Liver (tissue), 9 donors: ENCODE results near the gene OR1F1. TPM values are rescaled to one million over a fixed set of nuclear protein-coding genes. Genes with fewer than 3 reads are reported as not detected.

ENCODE experiments used
- DNase-seq: peaks from one replicate; pipeline ENCODE4 v3.0.0-alpha.2; 2017; ENCODE audit warnings: low spot score
- H3K27ac ChIP-seq, 2 donors: one replicate each; pipeline ENCODE4 v1.7.0; 2013; ENCODE audit warnings: inconsistent platforms in 2 of 2, low read length in 2 of 2, control low read depth in 1 of 2, low read depth in 1 of 2, mild to moderate bottlenecking in 1 of 2
- H3K27me3 ChIP-seq, 4 donors: one replicate each; pipeline versions ENCODE4 v1.6.1 to v1.7.0; 2013; ENCODE audit warnings: low read length in 3 of 4, inconsistent platforms in 1 of 4, mild to moderate bottlenecking in 1 of 4, moderate library complexity in 1 of 4; ENCODE audit not compliant: control insufficient read depth in 4 of 4, insufficient read depth in 4 of 4
- H3K36me3 ChIP-seq, 4 donors: one replicate each; pipeline versions ENCODE4 v1.6.1 to v1.7.0; 2013; ENCODE audit warnings: low read length in 3 of 4, mild to moderate bottlenecking in 3 of 4, low read depth in 1 of 4, moderate library complexity in 1 of 4; ENCODE audit not compliant: control insufficient read depth in 4 of 4, insufficient read depth in 3 of 4
- H3K4me1 ChIP-seq, 4 donors: one replicate each; pipeline versions ENCODE4 v1.6.1 to v1.7.0; 2013; ENCODE audit warnings: low read length in 3 of 4, mild to moderate bottlenecking in 3 of 4, moderate library complexity in 1 of 4; ENCODE audit not compliant: control insufficient read depth in 4 of 4, insufficient read depth in 4 of 4
- H3K4me3 ChIP-seq, 3 donors: one replicate each; pipeline versions ENCODE4 v1.6.1 to v1.7.0; 2013; ENCODE audit warnings: low read length in 3 of 3, control low read depth in 1 of 3, low read depth in 1 of 3, mild to moderate bottlenecking in 1 of 3
- H3K9ac ChIP-seq, 2 donors: one replicate each; pipeline ENCODE4 v1.7.0; 2013; ENCODE audit warnings: low read length in 2 of 2, mild to moderate bottlenecking in 2 of 2, moderate library complexity in 2 of 2, control low read depth in 1 of 2, low read depth in 1 of 2
- H3K9me3 ChIP-seq, 4 donors: one replicate each; pipeline versions ENCODE4 v1.6.1 to v1.7.0; 2013; ENCODE audit warnings: low read length in 3 of 4; ENCODE audit not compliant: control insufficient read depth in 4 of 4
- EGR1 ChIP-seq, 2 donors: IDR thresholded peaks; 2 replicates each; pipeline ENCODE4 v1.6.1; 2016 to 2018; ENCODE audit warnings: antibody characterized with exemption in 2 of 2, low read depth in 2 of 2
- FOXA2 ChIP-seq: IDR thresholded peaks from 2 replicates; pipeline ENCODE4 v1.6.1; 2016; ENCODE audit warnings: antibody characterized with exemption
- GABPA ChIP-seq, 2 donors: IDR thresholded peaks in 1 of 2; conservative IDR thresholded peaks in 1 of 2; 2 replicates each; pipeline ENCODE4 v1.6.1; 2016; ENCODE audit warnings: antibody characterized with exemption in 2 of 2, mild to moderate bottlenecking in 1 of 2, moderate library complexity in 1 of 2
- HNF4A ChIP-seq, 2 donors: conservative IDR thresholded peaks; 2 replicates each; pipeline ENCODE4 v1.6.1; 2016; ENCODE audit warnings: antibody characterized with exemption in 2 of 2, mild to moderate bottlenecking in 2 of 2
- HNF4G ChIP-seq: IDR thresholded peaks from 2 replicates; pipeline ENCODE4 v1.6.1; 2016; ENCODE audit warnings: antibody characterized with exemption
- JUND ChIP-seq, 2 donors: IDR thresholded peaks; 2 replicates each; pipeline ENCODE4 v1.6.1; 2016; ENCODE audit warnings: antibody characterized with exemption in 2 of 2
- RAD21 ChIP-seq, 2 donors: IDR thresholded peaks; 2 replicates each; pipeline ENCODE4 v1.6.1; 2016; ENCODE audit warnings: antibody characterized with exemption in 2 of 2, mild to moderate bottlenecking in 2 of 2
- RXRA ChIP-seq, 2 donors: IDR thresholded peaks; 2 replicates each; pipeline ENCODE4 v1.6.1; 2017 to 2018; ENCODE audit warnings: antibody characterized with exemption in 2 of 2, mild to moderate bottlenecking in 1 of 2
- SP1 ChIP-seq: IDR thresholded peaks from 2 replicates; pipeline ENCODE4 v1.6.1; 2018; ENCODE audit warnings: antibody characterized with exemption, mild to moderate bottlenecking
- TAF1 ChIP-seq: conservative IDR thresholded peaks from 2 replicates; pipeline ENCODE4 v1.6.1; 2016; ENCODE audit warnings: antibody characterized with exemption, mild to moderate bottlenecking
- YY1 ChIP-seq: IDR thresholded peaks from 2 replicates; pipeline ENCODE4 v1.6.1; 2016; ENCODE audit warnings: antibody characterized with exemption, mild to moderate bottlenecking
- WGBS: extraction: QIAGEN DNeasy Blood & Tissue Kit; methylation state at CpG from one replicate; pipeline ENCODE4 v1.1.7; 2013; 5-methylcytosine and 5-hydroxymethylcytosine counted together
- polyA plus RNA-seq, 2 donors: library from polyadenylated mRNA; stranded (reverse) in 1 of 2; unstranded in 1 of 2; fragments of 200-250 nt in 1 of 2; fragments of >200 nt in 1 of 2; fragmentation: Nextera tagmentation in 1 of 2; extraction: Ambion mirVana in 1 of 2; gene quantifications; one replicate each; pipeline versions ENCODE4 v1.2.1 to v1.2.3, GENCODE V29; 2013 to 2015
- total RNA-seq, 2 donors: library from RNA; depleted of rRNA; stranded (reverse); fragments of >200 nt; gene quantifications; one replicate each; pipeline ENCODE4 v1.2.3, GENCODE V29; 2014
- TF ChIP-seq, protein P1 (sequence below): IDR thresholded peaks from 2 replicates; pipeline ENCODE4 v1.6.1; 2016; ENCODE audit warnings: antibody characterized with exemption
- TF ChIP-seq, protein P2 (sequence below): fragments of 150-350 bp; IDR thresholded peaks from 2 replicates; pipeline ENCODE4 v1.5.1; 2017; ENCODE audit warnings: improper control_type of control experiment, low read depth, low read length; ENCODE audit not compliant: missing input control
- TF ChIP-seq, protein P3 (sequence below): IDR thresholded peaks from 2 replicates; pipeline ENCODE4 v1.6.1; 2016; ENCODE audit warnings: antibody characterized with exemption, mild to moderate bottlenecking
- TF ChIP-seq, protein P4 (sequence below): IDR thresholded peaks from 2 replicates; pipeline ENCODE4 v1.6.1; 2016; ENCODE audit warnings: antibody characterized with exemption
- donor health status: healthy.
- donor health status: healthy.
- donor health status: healthy.
- donor health status: healthy.
- donor health status: healthy.

The OR1F1 gene
- total and polyA plus RNA-seq, 4 donors: not detected

DNA sequence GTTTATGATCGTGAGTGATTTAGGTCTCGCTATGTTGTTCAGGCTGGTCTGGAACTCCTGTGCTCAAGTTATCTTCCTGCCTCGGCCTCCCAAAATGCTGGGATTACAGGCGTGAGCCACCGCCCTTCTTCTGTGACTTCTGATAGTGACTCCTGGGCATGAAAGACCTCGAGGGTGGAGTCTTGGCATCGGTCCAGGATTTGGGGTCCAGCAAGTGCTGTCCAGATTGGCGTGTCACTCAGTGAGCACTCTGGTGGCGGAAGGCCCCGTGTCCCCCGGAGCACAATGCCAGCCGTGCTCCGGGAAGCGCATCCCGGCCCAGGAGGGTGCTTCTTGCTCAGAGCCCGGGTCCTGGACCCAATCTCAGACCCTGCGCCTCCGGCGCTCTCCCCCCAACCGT, 6.8 kb downstream of the OR1F1 start:
- Histone ChIP-seq H3K4me3 (no peak overlapping the region), H3K27me3 (peaks cover 0 to 12% (median 8%) of the 10 kb centered on the region in 4 donors), H3K27ac (no peak overlapping the region), H3K36me3 (no peaks in the 10 kb centered on the region), H3K4me1 (peaks cover 0 to 8% (median 3%) of the 10 kb centered on the region in 4 donors), H3K9ac (no peak overlapping the region), H3K9me3 (peaks cover 0 to 16% (median 1%) of the 10 kb centered on the region in 4 donors)
- TF ChIP-seq GABPA (IDR thresholded peaks at IDR 0.05 in 1 of 2, conservative IDR thresholded peaks at IDR 0.05 in 1 of 2): no peak
- TF ChIP-seq HNF4A (conservative IDR thresholded peaks at IDR 0.05): no peak
- TF ChIP-seq, protein P1, sequence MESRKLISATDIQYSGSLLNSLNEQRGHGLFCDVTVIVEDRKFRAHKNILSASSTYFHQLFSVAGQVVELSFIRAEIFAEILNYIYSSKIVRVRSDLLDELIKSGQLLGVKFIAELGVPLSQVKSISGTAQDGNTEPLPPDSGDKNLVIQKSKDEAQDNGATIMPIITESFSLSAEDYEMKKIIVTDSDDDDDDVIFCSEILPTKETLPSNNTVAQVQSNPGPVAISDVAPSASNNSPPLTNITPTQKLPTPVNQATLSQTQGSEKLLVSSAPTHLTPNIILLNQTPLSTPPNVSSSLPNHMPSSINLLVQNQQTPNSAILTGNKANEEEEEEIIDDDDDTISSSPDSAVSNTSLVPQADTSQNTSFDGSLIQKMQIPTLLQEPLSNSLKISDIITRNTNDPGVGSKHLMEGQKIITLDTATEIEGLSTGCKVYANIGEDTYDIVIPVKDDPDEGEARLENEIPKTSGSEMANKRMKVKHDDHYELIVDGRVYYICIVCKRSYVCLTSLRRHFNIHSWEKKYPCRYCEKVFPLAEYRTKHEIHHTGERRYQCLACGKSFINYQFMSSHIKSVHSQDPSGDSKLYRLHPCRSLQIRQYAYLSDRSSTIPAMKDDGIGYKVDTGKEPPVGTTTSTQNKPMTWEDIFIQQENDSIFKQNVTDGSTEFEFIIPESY: no peak
- TF ChIP-seq RXRA (IDR thresholded peaks at IDR 0.05): no peak
- TF ChIP-seq YY1: no peak
- no peak for TF ChIP-seq JUND (IDR thresholded peaks at IDR 0.05)
- TF ChIP-seq, protein P2, sequence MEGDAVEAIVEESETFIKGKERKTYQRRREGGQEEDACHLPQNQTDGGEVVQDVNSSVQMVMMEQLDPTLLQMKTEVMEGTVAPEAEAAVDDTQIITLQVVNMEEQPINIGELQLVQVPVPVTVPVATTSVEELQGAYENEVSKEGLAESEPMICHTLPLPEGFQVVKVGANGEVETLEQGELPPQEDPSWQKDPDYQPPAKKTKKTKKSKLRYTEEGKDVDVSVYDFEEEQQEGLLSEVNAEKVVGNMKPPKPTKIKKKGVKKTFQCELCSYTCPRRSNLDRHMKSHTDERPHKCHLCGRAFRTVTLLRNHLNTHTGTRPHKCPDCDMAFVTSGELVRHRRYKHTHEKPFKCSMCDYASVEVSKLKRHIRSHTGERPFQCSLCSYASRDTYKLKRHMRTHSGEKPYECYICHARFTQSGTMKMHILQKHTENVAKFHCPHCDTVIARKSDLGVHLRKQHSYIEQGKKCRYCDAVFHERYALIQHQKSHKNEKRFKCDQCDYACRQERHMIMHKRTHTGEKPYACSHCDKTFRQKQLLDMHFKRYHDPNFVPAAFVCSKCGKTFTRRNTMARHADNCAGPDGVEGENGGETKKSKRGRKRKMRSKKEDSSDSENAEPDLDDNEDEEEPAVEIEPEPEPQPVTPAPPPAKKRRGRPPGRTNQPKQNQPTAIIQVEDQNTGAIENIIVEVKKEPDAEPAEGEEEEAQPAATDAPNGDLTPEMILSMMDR: no peak
- no peak for TF ChIP-seq RAD21 (IDR thresholded peaks at IDR 0.05)
- TF ChIP-seq EGR1 (IDR thresholded peaks at IDR 0.05; ENCODE audit: low read depth in 2 of 2): no peak
- TF ChIP-seq, protein P3, sequence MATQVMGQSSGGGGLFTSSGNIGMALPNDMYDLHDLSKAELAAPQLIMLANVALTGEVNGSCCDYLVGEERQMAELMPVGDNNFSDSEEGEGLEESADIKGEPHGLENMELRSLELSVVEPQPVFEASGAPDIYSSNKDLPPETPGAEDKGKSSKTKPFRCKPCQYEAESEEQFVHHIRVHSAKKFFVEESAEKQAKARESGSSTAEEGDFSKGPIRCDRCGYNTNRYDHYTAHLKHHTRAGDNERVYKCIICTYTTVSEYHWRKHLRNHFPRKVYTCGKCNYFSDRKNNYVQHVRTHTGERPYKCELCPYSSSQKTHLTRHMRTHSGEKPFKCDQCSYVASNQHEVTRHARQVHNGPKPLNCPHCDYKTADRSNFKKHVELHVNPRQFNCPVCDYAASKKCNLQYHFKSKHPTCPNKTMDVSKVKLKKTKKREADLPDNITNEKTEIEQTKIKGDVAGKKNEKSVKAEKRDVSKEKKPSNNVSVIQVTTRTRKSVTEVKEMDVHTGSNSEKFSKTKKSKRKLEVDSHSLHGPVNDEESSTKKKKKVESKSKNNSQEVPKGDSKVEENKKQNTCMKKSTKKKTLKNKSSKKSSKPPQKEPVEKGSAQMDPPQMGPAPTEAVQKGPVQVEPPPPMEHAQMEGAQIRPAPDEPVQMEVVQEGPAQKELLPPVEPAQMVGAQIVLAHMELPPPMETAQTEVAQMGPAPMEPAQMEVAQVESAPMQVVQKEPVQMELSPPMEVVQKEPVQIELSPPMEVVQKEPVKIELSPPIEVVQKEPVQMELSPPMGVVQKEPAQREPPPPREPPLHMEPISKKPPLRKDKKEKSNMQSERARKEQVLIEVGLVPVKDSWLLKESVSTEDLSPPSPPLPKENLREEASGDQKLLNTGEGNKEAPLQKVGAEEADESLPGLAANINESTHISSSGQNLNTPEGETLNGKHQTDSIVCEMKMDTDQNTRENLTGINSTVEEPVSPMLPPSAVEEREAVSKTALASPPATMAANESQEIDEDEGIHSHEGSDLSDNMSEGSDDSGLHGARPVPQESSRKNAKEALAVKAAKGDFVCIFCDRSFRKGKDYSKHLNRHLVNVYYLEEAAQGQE: no peak
- no peak for DNase-seq
- 79% methylated on average over 20 of the region's 20 CpGs for WGBS

DNA sequence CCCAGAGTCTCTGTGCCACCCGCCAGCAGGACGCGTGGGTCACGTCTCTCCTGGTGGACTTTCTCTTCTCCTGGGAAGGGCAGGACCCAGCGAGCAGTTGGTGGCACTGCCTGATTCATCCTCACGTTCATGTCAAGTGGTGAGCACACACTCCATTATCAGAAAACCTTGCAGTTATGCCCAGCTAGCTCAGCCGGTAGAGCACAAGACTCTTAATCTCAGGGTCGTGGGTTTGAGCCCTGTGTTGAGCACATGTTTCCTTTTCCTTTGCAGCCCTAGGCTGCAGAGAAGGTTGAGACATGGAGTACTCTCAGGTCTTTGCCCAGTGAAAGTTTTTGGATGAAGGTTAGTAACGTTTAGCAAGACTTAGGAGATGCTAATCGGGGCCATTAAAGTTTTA, 8.0 kb downstream of the OR1F1 start:
- no peak overlapping the region for H3K4me3 ChIP-seq
- H3K9me3 ChIP-seq: peaks cover 0 to 15% (median 3%) of the 10 kb centered on the region in 4 donors
- peaks cover 0 to 6% (median 2%) of the 10 kb centered on the region in 4 donors for H3K4me1 ChIP-seq
- H3K27ac ChIP-seq: no peak overlapping the region
- no peak for DNase-seq
- 72% methylated on average over 10 of the region's 10 CpGs for WGBS
- peaks cover 0 to 6% (median 5%) of the 10 kb centered on the region in 4 donors for H3K27me3 ChIP-seq
- H3K9ac ChIP-seq: no peak overlapping the region
- no peaks in the 10 kb centered on the region for H3K36me3 ChIP-seq
- TF ChIP-seq FOXA2: no peak
- TF ChIP-seq HNF4G: no peak
- no peak for TF ChIP-seq RAD21 (IDR thresholded peaks at IDR 0.05)
- no peak for TF ChIP-seq YY1
- TF ChIP-seq, protein P3: no peak
- no peak for TF ChIP-seq SP1
- TF ChIP-seq, protein P1: no peak
- TF ChIP-seq, protein P4, sequence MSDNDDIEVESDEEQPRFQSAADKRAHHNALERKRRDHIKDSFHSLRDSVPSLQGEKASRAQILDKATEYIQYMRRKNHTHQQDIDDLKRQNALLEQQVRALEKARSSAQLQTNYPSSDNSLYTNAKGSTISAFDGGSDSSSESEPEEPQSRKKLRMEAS: no peak
- TF ChIP-seq HNF4A (conservative IDR thresholded peaks at IDR 0.05): no peak
- TF ChIP-seq TAF1: no peak
- TF ChIP-seq, protein P2: no peak
- no peak for TF ChIP-seq JUND (IDR thresholded peaks at IDR 0.05)
- no peak for TF ChIP-seq RXRA (IDR thresholded peaks at IDR 0.05)
